HFF-Myc (cell line): ENCODE measurements around the gene RDH5.

Source experiments
- DNase-seq: peaks from one replicate; pipeline ENCODE4 v3.0.0-alpha.2; 2011; ENCODE audit warnings: low read depth; ENCODE audit errors: extremely low read depth
- H3K4me3 ChIP-seq: replicated peaks from 2 replicates; pipeline ENCODE4 v1.5.1; 2011; ENCODE audit warnings: low read depth, mild to moderate bottlenecking, control low read depth, low read length
- TF ChIP-seq, protein P1 (sequence below): IDR thresholded peaks from 2 replicates; pipeline ENCODE4 v1.5.1; 2012; ENCODE audit warnings: mild to moderate bottlenecking, low read depth, low read length, control low read depth; ENCODE audit errors: missing control alignments

Gene RDH5

DNA sequence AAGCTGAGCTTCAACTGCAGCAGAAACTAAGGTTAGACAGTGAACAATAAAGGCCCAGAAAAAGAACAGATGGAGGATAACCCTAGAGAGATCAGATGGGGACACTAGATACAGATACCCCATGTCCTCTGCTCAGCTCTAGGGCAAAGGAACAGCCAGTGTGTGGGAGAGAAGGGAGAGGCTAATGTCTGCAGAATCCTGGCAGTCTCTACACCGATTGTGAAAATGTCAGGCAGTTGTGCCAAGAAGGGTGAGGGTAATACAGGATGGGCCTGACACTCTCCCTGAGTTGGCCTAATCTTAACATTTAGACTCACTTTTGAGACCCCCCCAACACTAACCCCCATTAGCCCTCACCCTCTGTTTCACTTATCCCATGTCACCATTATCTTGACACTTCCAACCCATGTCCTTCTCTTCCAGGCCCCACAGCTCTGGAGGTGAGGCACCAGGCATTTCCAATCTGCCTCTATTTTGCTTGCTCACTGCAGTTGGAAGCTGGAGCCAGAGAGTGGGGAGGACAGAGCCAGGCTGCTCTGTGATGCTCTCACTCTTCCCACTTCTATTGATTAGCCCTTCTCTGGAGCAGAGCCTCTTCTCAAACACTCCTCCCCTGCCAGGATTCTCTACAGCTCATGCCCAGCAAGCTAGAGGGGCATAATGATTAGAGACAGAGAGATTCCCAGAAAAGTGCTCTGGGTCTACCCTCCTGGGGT is 7.3 kb upstream of the RDH5 start:
- DNase-seq = no peak
- TF ChIP-seq, protein P1, sequence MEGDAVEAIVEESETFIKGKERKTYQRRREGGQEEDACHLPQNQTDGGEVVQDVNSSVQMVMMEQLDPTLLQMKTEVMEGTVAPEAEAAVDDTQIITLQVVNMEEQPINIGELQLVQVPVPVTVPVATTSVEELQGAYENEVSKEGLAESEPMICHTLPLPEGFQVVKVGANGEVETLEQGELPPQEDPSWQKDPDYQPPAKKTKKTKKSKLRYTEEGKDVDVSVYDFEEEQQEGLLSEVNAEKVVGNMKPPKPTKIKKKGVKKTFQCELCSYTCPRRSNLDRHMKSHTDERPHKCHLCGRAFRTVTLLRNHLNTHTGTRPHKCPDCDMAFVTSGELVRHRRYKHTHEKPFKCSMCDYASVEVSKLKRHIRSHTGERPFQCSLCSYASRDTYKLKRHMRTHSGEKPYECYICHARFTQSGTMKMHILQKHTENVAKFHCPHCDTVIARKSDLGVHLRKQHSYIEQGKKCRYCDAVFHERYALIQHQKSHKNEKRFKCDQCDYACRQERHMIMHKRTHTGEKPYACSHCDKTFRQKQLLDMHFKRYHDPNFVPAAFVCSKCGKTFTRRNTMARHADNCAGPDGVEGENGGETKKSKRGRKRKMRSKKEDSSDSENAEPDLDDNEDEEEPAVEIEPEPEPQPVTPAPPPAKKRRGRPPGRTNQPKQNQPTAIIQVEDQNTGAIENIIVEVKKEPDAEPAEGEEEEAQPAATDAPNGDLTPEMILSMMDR = no peak
- H3K4me3 ChIP-seq = no peak overlapping the region

DNA sequence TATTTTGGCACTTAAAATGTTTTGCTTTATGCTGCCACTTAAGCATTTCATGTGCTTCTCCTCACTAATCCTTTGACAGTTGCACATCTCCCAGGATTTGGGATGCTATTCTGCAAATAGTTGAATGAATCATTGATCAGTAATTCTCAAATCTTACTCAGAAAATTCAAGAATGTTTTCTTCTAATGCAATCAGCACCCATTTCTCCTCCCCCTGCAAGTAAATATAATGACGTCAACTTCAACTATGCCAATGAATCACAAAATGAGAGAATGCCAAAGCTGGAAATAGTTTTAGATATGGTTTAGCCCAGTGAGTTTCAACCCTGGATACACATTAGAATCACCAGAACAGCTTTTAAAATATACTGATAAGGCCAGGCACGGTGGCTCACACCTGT is 6.5 kb upstream of the RDH5 start:
- no peak overlapping the region for H3K4me3 ChIP-seq
- TF ChIP-seq, protein P1 = no peak
- no peak for DNase-seq

DNA sequence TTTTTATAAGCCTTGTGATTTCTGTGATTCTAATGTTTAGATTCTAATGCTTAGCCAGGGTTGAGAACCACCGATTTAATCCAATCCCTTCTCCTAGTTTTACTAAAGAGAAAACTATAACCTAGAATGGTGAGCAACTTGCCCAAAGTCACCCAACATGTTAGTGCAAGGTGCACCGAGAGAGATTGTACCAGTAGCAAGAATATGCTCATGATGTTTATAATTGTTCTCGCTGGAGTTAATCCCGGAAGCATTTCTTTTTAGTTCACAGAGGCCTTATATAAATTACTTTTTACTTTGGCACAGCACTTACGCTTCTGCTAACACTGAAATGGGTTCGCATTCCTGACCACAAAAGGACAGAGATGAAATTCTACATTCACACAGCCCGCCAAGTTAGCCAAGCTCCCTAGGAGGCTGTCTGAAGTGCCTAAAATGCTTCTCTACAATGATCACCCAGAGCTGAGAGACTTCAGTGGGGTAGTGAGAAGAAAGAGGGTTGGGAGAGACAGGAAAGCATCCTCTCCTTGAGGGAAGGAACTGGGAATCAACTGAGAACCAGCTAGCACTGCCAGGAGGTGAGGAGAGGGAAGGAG is 4.9 kb upstream of the RDH5 start:
- TF ChIP-seq, protein P1 = no peak
- no peak for DNase-seq
- H3K4me3 ChIP-seq = peak overlapping the region; percentile 70

DNA sequence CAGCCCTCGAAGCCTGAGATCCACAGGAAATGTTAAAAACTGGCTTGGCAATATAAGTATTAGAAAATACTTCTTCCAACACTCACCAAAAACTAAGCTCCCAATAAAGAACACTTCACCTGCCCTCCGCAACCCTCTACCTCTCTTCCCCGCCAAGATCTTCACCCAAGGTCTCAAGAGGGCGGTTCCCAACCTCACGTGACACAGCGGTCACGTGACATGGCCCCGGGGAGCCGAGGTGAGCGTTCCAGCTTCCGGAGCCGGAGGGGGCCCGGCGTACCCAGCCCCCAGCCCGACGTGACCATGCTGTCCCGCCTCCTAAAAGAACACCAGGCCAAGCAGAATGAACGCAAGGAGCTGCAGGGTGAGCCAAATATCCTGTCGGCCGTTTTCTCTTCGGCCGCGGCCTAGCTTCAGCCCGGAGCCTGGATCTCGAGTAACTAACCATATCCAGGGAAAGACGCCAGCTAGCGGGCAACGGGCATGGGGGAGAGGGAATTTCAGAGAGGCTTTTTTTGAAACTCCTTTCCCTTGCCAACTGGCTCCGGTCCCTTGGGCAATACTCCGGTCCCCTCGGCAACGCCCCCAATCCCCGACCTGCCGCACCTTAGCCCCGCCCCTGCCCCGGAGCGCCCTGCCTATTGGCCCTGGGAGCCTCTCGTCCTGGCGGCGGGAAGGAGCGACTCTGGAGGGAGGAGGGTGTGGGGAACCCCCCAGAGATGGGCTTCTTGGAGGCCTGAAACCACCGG is 4.2 kb upstream of the RDH5 start, which contains the start of gene BLOC1S1:
Gene BLOC1S1 (plus strand): TSS at position 214 of the 749 bp plus-strand sequence. CDS start 6 bp downstream, at position 220.
- TF ChIP-seq, protein P1 = no peak
- H3K4me3 ChIP-seq = peak within 1 kb of the TSS; percentile 70
- DNase-seq = peak; percentile 76

DNA sequence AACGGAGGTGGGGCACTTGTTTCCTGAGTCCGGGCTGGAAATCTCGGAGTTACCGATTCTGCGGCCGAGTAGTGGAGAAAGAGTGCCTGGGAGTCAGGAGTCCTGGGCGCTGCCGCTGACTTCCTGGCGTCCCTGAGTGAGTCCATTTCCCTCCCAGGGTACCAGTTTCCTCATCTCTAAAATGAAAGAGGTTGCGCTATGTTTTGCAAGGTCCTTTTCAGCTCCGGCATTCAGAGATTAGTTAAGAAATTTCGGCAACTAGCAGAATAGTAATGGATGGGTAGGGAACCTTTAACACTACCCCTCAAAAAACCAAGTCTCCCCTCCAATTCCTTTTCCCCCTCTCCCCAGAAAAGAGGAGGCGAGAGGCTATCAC is 3.6 kb upstream of the RDH5 start:
- DNase-seq = no peak
- peak overlapping the region; percentile 70 for H3K4me3 ChIP-seq
- TF ChIP-seq, protein P1 = no peak

DNA sequence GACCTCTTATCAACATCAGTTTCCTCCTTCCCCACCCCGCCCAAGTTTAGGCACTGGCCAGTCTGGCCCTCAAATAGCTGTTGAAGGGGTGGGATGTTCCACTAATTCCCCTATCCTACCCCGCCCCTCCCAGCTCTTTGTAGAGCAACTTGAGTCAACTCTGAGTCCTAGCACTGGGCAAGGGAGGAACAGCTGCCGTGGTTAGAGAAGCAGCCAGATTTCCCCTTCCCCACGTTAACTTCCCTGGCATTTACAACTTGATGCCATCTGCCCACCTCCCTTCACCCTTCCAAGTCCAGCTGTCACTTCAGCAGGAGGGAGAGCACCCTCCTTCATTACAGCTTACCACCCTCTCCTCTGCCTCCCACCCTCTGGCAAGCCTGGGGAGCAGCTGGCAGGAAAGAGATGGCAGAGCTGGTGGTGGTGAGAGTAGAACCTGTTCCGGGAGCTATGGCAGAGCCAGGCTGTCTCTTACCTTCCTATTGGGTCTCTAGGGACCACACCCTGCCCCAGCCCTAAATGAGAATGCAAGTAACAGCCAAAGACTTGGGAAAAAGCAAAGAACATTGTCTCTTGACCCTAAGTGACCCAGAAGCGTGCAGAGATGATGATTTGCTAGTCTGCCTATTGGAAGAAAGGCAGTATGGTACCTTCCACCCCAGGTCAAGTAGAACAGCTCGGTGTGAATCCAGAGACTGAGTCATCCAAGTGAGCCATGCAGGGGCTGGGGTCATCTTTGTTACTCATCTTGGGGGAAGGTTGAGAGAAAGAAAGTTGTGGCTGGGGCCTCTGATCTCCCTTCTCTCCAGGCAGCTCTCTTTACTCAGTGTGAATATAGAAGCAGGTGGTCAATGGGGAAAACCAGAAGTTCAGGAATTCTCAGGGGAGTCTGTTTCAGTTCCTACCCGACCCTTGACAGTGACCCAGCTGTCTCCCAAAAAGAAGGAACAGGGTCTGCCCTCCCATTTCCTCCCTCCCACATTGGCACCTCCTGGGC is 2.9 kb upstream of the RDH5 start:
- peak overlapping the region; percentile 70 for H3K4me3 ChIP-seq
- TF ChIP-seq, protein P1 = no peak
- DNase-seq = no peak
